ENCODE results near the gene AQP1. TPM values are rescaled to one million over a fixed set of nuclear protein-coding genes. Genes with fewer than 3 reads are reported as not detected.

The AQP1 gene
- total RNA-seq, 3 donors from 2014 or later = 132 to 213 (median 177) TPM

DNA sequence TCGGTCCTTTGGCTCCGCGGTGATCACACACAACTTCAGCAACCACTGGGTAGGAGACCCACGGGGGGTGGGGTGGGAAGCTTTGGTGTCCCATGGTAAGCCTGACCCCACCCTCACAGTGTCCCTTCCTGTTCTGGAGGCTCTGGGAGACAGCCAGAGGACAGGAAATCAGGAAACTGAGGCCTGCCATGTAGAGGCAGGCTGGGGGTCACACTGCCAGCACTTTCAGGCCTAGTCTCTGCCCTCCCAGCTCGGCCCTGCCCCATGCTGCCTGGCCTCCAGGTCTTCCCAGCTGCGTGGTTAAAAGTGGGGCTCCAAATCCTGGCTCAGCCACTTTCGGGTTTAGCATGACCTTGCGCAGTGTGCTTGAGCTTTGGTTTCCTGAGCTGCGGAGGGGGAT lies 10.9 kb downstream of the AQP1 start:
- Histone ChIP-seq H3K27ac (peak overlapping the region in 1 of 2 donors; percentile 55), H3K4me3 (no peak overlapping the region), H3K4me1 (no peaks in the 10 kb centered on the region), H3K27me3 (no peaks in the 10 kb centered on the region), H3K9me3 (peaks cover 6 to 9% of the 10 kb centered on the region in 2 donors), H3K36me3 (no peaks in the 10 kb centered on the region)
- peak in 1 of 2 donors; percentile 15 for DNase-seq (ENCODE audit: low spot score in 2 of 2)
- TF ChIP-seq POLR2A (IDR thresholded peaks at IDR 0.05) (no peak), POLR2AphosphoS5 (IDR thresholded peaks at IDR 0.05) (no peak)
- TF ChIP-seq, protein P1, sequence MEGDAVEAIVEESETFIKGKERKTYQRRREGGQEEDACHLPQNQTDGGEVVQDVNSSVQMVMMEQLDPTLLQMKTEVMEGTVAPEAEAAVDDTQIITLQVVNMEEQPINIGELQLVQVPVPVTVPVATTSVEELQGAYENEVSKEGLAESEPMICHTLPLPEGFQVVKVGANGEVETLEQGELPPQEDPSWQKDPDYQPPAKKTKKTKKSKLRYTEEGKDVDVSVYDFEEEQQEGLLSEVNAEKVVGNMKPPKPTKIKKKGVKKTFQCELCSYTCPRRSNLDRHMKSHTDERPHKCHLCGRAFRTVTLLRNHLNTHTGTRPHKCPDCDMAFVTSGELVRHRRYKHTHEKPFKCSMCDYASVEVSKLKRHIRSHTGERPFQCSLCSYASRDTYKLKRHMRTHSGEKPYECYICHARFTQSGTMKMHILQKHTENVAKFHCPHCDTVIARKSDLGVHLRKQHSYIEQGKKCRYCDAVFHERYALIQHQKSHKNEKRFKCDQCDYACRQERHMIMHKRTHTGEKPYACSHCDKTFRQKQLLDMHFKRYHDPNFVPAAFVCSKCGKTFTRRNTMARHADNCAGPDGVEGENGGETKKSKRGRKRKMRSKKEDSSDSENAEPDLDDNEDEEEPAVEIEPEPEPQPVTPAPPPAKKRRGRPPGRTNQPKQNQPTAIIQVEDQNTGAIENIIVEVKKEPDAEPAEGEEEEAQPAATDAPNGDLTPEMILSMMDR (IDR thresholded peaks at IDR 0.05) = no peak
- intact Hi-C loops (cut with DNase I; ENCODE audit: low total_unique reads) = no loop called here

DNA sequence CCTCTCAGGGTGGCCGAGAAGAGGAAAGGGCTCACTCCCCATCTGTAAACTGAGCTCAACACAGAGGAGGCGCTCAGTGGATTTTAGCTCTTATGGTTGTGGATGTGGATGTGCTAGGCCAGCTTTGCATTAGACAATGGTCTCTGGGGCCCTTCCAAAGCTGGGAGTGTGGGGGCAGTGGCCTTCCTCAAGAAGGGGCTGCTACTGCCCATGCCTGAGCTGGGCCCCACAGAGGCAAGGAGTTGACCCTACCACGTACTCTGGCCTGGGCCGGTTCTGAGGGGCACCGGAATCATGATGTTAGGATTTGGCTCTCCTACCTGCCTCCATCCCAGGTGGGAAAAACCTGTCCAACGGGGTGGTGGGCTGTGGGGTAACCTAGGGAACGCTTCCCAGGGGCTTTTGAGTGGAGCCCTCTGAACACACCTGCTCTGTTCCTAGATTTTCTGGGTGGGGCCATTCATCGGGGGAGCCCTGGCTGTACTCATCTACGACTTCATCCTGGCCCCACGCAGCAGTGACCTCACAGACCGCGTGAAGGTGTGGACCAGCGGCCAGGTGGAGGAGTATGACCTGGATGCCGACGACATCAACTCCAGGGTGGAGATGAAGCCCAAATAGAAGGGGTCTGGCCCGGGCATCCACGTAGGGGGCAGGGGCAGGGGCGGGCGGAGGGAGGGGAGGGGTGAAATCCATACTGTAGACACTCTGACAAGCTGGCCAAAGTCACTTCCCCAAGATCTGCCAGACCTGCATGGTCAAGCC lies 11.5 kb downstream of the AQP1 start:
- no peak for TF ChIP-seq POLR2A (IDR thresholded peaks at IDR 0.05)
- TF ChIP-seq POLR2AphosphoS5 (IDR thresholded peaks at IDR 0.05) = no peak
- TF ChIP-seq, protein P1 (IDR thresholded peaks at IDR 0.05) = no peak
- H3K4me3 ChIP-seq = no peak overlapping the region
- peaks cover 6 to 10% of the 10 kb centered on the region in 2 donors for H3K9me3 ChIP-seq
- intact Hi-C loops (cut with DNase I; ENCODE audit: low total_unique reads) = no loop called here
- peak overlapping the region in 1 of 2 donors; percentile 55 for H3K27ac ChIP-seq
- no peaks in the 10 kb centered on the region for H3K27me3 ChIP-seq
- peak; percentile 9 to 44 for DNase-seq (ENCODE audit: low spot score in 2 of 2)
- H3K36me3 ChIP-seq = no peaks in the 10 kb centered on the region
- no peaks in the 10 kb centered on the region for H3K4me1 ChIP-seq

DNA sequence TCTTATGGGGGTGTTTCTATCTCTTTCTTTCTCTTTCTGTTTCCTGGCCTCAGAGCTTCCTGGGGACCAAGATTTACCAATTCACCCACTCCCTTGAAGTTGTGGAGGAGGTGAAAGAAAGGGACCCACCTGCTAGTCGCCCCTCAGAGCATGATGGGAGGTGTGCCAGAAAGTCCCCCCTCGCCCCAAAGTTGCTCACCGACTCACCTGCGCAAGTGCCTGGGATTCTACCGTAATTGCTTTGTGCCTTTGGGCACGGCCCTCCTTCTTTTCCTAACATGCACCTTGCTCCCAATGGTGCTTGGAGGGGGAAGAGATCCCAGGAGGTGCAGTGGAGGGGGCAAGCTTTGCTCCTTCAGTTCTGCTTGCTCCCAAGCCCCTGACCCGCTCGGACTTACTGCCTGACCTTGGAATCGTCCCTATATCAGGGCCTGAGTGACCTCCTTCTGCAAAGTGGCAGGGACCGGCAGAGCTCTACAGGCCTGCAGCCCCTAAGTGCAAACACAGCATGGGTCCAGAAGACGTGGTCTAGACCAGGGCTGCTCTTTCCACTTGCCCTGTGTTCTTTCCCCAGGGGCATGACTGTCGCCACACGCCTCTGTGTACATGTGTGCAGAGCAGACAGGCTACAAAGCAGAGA lies 12.2 kb downstream of the AQP1 start:
- Histone ChIP-seq H3K36me3 (no peaks in the 10 kb centered on the region), H3K4me1 (no peaks in the 10 kb centered on the region), H3K9me3 (peaks cover 6 to 10% of the 10 kb centered on the region in 2 donors), H3K27ac (no peak overlapping the region), H3K4me3 (no peak overlapping the region), H3K27me3 (no peaks in the 10 kb centered on the region)
- TF ChIP-seq POLR2AphosphoS5 (IDR thresholded peaks at IDR 0.05) (no peak), POLR2A (IDR thresholded peaks at IDR 0.05) (no peak)
- TF ChIP-seq, protein P1 (IDR thresholded peaks at IDR 0.05) = no peak
- intact Hi-C loops (cut with DNase I; ENCODE audit: low total_unique reads) = no loop called here
- DNase-seq (ENCODE audit: low spot score in 2 of 2) = peak in 1 of 2 donors; percentile 14

DNA sequence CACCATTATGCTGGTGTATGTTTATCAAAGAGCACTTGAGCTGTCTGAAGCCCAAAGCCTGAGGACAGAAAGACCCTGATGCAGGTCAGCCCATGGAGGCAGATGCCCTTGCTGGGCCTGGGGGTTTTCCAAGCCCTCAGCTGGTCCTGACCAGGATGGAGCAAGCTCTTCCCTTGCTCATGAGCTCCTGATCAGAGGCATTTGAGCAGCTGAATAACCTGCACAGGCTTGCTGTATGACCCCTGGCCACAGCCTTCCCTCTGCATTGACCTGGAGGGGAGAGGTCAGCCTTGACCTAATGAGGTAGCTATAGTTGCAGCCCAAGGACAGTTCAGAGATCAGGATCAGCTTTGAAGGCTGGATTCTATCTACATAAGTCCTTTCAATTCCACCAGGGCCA lies 13.0 kb downstream of the AQP1 start:
- no peaks in the 10 kb centered on the region for H3K36me3 ChIP-seq
- H3K27me3 ChIP-seq = no peaks in the 10 kb centered on the region
- H3K27ac ChIP-seq = no peak overlapping the region
- peak in 1 of 2 donors; percentile 22 for DNase-seq (ENCODE audit: low spot score in 2 of 2)
- no peak overlapping the region for H3K4me3 ChIP-seq
- intact Hi-C loops (cut with DNase I; ENCODE audit: low total_unique reads) = no loop called here
- no peak for TF ChIP-seq POLR2A (IDR thresholded peaks at IDR 0.05)
- peaks cover 6 to 10% of the 10 kb centered on the region in 2 donors for H3K9me3 ChIP-seq
- no peaks in the 10 kb centered on the region for H3K4me1 ChIP-seq

DNA sequence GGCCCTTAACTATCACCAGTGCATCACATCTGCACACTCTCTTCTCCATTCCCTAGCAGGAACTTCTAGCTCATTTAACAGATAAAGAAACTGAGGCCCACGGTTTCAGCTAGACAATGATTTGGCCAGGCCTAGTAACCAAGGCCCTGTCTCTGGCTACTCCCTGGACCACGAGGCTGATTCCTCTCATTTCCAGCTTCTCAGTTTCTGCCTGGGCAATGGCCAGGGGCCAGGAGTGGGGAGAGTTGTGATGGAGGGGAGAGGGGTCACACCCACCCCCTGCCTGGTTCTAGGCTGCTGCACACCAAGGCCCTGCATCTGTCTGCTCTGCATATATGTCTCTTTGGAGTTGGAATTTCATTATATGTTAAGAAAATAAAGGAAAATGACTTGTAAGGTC lies 13.5 kb downstream of the AQP1 start:
- Histone ChIP-seq H3K9me3 (peaks cover 6 to 10% of the 10 kb centered on the region in 2 donors), H3K36me3 (no peaks in the 10 kb centered on the region), H3K4me3 (no peak overlapping the region), H3K4me1 (no peaks in the 10 kb centered on the region), H3K27me3 (no peaks in the 10 kb centered on the region), H3K27ac (no peak overlapping the region)
- peak in 1 of 2 donors; percentile 9 for DNase-seq (ENCODE audit: low spot score in 2 of 2)
- TF ChIP-seq POLR2A (IDR thresholded peaks at IDR 0.05) (no peak), POLR2AphosphoS5 (IDR thresholded peaks at IDR 0.05) (no peak)
- TF ChIP-seq, protein P1 (IDR thresholded peaks at IDR 0.05) = no peak
- intact Hi-C loops (cut with DNase I; ENCODE audit: low total_unique reads) = no loop called here
